ENCODE measurements around the gene ZBTB8OS.
"Not testable (repeated sequence)": the region's sequence is repeated elsewhere in the genome, so short reads cannot be mapped to it uniquely, and the experiment has no call there.

The ZBTB8OS gene

DNA sequence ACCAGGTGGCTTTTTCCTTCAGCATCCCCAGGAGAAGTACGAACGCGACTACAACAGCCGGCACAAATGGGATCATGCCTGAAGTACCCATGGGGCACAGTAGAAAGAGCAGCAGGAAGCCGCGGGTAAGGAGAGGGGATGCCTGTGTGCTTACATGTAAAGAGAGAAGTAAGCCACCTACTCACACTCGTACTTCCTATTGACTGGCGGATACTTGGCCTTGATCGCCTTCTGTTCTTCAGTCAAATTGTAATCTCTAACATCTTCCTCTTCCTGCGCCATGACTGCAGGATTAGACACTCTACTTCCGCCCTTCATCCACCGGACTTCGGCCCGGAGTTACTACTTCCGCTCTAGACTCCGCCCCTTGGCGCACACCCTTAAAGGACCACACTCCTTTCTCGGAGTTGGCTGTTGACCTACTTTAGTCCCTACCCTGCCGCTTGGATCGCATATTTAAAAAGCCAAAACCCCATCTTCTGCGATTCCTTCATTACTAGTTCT lies at the start of gene ZBTB8OS:
Gene ZBTB8OS (minus strand): TSS at position 303 of the 504 bp plus-strand sequence. CDS start 21 bp downstream, at position 282.
- peak; percentile 76 to 98 for DNase-seq

DNA sequence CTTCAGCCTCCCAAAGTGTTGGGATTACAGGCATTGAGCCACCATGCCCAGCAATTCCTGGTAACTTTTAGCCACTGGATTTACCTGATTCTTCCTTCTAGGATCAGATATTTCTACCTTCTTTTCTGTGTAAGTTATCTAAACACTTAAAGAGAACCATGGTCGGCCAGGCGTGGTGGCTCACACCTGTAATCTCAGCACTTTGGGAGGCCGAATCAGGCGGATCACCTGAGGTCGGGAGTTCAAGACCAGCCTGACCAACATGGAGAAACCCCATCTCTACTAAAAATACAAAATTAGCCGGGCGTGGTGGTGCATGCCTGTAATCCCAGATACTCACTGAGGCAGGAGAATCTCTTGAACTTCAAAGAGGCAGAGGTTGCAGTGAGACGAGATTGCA lies 46.6 kb upstream of the ZBTB8OS start:
- not testable (repeated sequence) for DNase-seq

DNA sequence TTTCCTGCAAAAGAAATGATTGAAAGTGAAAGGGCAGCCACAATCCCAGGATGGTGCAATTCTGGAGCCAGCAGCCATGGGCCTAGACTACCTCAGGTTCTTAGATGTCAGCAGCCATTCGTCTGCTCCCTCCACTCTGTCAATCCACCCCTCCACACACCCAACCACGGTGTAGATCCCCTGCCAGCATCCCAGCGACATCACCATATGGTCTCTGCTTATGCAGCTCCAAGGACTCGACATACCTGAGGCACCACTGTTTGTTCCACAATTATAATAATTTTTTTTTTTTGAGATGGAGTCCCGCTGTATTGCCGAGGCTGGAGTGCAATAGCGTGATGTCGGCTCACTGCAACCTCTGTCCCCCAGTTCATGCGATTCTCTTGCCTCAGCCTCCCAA lies 45.7 kb upstream of the ZBTB8OS start:
- DNase-seq, result no peak

DNA sequence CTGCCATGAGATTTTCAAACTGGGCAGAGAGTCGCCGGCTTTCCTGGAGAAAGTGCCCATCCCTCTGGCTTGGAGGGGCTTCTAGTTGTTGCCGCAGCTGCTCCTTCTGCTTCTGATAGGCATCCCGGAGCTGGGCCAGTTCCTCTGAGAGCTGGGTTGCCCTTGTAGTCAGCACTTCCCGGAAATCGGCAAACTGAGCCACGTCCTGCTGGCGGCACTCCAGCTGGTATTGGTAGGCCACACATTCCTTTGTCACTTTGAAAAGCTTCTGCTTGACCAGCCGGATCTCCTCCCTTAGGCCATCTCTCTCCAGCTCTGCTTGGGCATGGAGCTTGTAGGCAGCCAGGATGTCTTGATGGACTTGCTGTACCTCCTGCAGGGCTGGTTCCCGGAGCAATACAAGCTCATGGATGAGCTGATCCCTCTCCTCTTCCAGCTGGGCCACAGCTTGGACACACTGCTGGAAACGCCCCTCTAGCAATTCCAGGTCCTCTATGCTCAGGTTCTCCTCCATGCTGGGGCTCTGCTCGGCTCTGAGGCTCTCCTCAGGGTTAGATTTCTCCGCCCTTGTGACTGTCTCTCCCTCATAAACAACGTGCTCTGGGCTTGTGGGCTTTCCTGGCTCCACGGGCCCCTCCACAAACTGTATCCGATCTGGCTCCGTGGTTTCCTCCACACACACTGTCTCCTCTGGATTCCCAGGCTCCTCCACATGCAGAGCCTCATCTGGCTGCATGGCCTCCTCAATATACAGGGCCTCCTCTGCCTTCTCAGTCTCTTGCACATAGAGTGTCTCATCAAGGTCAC lies 45.0 kb upstream of the ZBTB8OS start:
- DNase-seq, result peak in 1 of 2 donors; percentile 15

DNA sequence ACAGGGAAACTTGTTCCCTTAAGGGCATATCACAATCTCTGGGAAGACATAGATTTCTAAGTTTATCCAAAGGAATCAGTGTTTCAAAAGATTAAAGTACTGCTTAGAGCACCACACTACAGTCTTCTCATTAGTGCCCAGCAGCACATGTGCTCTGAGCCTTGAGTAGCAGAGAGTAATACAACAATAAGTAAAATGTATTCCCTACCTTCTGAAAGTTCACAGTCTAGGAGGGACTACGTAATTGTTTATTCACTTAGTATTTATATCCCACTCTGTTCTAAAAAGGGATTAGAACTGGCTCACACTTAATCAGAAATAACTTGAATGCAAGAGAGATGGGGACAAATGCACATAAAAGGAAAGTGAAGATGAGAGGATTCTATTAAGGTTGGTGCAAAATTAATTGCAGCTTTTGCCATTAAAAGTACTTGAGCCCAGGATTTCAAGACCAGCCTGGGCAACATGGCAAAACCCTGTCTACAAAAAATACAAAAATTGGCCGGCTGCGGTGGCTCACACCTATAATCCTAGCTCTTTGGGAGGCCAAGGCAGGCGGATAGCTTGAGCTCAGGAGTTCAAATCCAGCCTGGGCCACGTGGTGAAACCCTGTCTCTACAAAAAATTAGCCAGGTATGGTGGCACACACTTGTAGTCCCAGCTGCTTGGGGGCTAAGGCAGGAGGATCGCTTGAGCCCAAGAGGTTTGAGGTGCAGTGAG lies 43.3 kb upstream of the ZBTB8OS start:
- no peak for DNase-seq

DNA sequence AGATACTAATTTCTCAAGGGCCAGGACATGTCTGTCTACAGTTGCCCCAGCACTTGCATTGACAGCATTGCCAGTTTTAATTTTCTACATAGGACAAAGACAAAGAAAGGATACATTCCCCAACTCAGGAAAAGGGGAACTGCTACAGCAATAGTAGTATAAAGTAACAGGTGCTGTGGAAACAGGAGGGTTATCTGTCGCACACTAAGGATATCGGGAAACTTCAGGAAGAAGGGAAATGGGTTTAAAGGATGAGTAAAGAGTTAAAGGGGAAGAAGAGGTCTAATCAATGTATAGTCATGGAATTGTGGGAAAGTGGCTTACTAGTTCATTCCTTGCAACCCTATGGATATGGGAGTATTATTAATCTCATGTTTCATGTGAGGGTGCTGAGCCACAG lies 36.0 kb upstream of the ZBTB8OS start:
- no peak for DNase-seq

DNA sequence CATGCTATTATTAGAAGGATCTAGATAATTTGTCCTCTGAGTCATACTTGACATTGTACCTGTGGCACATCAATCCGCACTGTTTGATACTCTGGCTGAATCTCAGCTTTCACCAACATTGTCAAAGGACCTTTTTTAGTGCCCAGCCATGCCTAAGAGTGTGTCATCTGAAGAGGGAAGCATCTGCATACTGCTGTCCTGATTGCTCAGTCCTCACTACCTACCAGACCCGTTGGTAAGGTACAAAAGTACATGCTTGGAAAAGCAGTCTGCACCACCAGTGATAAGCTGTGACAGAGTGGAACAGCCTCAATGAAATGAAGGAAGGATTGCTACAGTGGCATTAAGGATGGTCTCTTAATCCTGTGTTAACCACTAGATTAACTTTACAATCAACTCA lies 35.1 kb upstream of the ZBTB8OS start:
- no peak for DNase-seq

DNA sequence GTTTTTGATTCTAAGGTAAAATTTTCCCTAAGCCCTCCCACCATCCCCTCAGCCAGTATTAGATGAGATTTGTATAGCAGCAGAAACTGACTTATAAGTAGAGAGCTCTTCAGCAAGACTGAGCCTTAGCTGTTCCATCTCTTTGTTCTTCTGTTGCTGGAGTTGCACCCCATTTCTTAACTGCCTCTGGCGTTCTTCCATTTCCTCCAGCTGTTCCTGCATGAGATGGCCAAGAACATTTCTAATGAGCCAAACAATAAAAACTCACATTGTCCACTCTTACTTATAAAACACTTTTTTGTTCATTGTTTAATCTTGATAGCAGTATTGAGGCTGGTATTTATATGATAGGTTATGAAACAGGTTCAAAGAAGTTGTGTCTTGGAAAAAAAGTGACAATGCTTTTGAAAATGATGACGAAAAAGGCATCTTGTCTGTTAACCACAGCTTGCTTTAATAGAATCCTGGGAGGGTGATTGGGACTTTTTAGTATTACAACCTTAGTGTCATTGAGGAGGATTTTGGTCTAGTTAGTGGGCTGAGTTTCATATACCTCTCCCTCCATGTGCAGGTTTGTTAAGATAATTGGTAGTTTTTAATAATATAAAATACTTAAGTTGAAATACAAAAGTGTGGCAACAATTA lies 33.9 kb upstream of the ZBTB8OS start:
- no peak for DNase-seq

DNA sequence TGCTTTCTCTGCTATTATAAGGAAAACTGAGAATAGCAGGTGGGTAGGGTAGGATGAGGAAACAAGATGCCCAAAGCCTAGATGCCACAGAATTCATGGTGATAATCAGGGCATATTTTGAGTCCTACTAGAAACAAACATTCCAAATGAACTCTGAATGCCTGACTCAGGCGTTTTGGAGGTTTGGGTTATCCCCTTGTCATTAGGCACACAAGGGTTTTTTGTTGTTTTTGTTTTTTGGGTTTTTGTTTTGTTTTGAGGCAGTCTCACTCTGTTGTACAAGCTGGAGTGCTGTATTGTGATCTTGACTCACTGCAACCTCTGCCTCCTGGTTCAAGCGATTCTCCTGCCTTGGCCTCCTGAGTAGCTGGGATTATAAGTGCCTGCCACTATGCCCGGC lies 33.0 kb upstream of the ZBTB8OS start:
- DNase-seq, result no peak

DNA sequence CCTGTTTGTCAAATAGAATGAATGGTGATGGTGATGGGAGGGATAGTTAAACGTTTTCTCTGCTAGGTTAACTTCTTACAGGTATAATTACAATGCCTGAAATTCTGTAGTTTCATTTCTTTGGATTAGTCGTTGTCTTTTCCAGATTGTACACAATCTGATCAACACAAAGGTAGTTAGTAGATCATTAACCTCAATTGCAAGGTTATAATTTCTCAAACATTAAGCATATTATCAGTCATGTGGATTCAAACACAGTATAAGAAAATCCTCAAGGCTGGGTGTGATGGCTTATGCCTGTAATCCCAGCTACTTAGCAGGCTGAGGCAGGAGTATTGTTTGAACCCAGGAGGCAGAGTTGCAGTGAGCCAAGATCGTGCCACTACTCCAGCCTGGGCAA lies 31.6 kb upstream of the ZBTB8OS start:
- DNase-seq, result no peak

DNA sequence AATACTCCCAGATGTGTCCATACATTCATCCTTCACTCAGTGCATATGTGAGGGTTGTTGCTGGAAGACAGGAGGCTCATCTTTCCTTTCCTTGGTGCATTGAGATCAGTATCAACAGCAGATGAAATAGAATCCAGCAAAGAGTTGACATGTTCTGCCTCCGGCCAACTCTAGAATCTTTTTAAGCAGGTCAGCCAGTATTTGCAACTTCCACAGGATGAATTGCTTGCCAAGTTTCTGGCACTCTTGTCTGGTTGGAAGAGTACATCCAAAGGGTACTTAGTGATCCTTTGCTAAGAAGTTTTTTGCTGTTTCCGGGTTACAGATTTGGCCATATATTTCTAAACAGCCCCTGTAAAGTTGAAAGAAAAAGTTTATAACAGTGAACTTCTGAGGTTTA lies 31.2 kb upstream of the ZBTB8OS start:
- no peak for DNase-seq

DNA sequence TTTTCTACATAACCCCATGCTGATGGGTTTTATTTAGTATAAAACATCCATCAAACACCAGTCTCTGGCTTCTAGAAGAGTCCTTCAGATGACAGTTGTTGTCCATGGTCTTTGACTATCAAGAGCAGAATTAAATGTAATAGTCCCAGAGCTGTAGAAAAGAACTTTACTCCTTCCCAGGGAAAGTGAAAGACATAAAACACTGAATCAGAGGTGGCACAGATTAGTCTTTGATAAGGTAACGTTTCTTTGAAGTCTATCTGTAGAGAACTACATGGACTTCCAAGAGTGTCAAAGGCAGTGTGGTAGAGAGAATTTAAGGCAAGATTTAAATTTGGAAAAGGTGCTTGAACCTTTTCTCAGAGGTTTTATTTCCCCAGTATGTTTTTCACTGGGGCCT lies 30.3 kb upstream of the ZBTB8OS start:
- no peak for DNase-seq

DNA sequence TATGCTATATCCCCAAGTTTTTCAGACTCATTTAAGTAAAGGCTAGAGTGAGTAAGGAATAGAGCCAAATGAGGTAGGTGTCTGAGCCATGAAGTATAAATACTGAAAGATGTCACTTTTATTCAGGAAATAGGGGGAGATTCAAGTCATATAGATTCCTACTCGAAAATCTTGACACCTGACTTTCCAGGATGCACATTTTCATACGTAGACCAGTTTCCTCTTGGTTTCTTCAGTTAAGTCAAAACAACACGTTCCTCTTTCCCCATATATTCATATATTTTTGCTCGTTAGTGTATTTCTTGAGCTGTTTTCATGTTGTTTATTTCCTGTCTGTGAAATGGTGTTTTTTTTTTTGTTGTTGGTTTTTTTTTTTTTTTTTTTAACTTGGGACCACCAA lies 29.6 kb upstream of the ZBTB8OS start:
- peak in 1 of 2 donors; percentile 20 for DNase-seq

DNA sequence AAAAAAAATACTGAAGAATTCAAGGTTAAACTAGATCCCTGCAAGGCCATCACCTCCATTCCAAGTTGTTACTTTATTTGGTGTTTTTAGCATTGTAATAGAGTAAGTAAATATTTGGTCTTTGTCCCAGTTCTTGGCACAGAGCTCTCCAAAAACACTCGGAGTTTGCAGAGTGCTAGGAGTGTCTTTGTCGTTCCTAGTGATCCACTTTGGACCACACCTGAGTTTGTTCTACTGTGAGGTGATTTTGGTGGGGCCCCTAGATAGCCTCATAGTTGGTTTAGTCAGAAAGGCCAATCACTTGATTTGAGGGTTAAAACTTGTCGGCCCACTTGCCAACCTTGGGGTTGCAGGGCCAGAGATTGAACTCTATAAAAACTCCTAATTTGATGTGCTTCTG lies 26.6 kb upstream of the ZBTB8OS start:
- DNase-seq, result no peak

DNA sequence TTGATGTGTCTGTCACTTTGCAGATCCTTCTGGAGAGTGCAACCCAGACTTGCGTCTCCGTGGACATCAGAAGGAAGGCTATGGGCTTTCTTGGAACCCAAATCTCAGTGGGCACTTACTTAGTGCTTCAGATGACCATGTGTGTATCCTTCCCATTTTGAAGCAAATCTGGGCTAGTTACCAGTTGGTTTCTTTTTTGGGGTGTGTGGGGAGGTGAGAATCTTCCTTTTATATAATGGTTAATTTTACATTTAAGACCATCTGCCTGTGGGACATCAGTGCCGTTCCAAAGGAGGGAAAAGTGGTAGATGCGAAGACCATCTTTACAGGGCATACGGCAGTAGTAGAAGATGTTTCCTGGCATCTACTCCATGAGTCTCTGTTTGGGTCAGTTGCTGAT lies 18.4 kb upstream of the ZBTB8OS start:
- not testable (repeated sequence) for DNase-seq

DNA sequence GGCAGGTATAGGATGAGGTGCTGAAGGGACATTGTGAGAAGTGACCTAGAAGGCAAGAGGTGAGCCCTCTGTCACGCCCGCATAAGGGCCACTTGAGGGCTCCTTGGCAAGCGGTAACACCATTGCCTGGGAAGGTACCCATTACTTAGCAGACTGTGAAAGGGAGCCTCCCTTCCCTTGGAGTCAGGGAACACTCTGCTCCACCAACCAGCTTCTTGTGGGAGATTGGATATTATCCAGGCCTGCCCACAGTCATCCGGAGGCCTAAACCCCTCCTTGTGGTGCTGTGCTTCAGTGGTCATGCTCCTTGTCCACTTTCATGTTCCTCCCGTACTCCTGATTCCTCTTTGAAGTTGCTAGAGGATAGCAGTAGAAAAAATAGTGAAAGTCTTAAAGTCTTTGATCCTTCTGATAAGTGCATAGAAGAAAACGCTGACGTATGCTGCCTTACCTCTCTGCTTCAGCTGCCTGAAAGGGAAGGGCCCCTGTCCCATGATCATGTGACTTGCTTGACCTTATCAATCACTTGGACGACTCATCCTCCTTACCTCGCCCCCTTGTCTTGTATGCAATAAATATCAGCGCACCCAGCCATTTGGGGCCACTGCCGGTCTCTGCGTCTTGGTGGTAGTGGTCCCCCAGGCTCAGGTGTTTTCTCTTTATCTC lies 16.7 kb upstream of the ZBTB8OS start:
- no peak for DNase-seq

DNA sequence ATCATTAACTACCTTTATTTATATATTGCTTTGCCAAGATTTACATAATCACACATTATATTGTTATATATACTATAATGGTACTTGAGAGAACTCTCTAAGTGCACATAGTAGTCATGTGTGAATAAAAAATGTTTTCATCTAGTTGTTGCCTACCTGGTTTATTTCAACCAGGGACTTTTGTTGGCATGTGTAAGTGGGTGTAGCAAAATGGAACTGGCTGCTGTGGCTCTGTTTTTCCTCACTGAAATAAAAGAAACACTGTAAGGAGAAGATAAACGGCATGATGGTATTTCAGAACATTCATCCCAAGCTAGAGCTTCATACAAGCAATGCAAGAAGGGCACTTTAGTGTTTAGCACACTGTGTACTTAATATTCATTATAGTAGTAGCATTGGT lies 15.6 kb upstream of the ZBTB8OS start:
- no peak for DNase-seq

DNA sequence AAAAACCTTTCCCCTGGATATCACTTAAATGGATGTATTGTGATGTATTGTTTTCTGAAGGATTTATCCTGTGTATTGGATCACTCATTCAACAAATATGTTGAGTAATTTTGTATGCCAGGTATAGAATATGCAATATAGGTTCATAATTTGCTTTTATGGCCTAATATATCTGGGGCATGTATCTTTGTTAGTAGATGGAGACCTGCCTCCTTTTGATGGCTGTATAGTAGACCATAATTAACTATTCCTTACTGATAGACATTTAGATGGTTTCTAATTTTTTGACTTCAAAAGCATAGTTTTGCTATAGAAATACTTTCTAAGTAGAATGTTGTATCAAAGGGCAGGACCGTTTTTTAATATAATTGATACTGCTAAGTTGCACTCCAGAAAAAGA lies 9.2 kb upstream of the ZBTB8OS start:
- DNase-seq, result no peak

DNA sequence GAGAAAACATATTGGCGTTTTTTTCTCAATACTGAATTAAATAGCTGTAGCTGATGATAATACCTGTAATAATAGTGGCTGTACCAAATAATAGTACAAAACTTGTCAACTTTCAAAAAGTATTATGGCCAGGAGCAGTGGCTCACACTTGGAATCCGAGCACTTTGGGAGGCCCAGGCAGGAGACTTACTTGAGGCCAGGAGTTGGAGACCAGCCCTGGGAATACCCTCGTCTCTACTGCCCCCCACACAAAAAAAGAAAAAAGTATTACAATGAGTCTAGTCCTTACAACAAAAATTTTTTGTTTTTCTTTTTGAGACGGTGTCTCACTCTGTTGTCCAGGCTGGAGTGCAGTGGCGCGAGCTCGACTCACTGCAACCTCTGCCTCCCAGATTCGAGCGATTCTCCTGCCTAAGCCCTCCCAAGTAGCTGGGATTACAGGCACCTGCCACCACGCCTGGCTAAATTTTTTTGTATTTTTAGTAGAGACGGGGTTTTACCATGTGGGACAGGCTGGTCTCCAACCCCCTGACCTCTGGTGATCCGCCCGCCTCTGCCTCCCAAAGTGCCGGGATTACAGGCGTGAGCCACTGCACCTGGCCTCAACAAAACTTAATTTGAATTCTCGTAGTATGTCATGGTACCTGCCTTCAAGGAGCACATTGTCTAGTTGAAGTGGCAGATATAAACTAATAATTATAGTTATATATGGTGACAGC lies 2.1 kb upstream of the ZBTB8OS start:
- no peak for DNase-seq

DNA sequence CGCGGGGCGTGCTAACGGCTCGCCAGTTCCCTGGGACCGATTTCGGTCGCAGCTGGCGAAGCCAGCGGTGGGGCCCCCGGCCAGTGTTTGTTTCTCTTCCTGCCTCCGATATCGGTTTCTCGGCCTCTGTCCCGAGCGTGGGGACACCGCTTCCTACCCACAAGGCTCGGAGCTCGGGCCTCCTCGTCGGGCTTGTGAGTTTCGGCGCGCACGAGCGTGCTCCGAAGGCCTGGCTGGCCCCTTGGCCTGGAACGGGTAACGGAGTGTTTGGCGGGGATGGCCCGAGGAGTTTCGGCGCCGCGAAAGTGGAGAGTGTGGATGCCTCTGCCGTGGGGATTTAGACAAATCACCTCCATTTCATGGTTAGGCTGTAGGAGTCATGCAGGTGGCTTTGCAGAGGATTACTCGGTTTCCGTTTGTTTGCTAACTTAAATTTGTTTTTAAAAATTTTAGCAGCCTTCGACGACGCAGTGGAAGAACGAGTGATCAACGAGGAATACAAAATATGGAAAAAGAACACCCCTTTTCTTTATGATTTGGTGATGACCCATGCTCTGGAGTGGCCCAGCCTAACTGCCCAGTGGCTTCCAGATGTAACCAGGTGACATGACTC lies 1.2 kb upstream of the ZBTB8OS start:
- DNase-seq, result no peak

DNA sequence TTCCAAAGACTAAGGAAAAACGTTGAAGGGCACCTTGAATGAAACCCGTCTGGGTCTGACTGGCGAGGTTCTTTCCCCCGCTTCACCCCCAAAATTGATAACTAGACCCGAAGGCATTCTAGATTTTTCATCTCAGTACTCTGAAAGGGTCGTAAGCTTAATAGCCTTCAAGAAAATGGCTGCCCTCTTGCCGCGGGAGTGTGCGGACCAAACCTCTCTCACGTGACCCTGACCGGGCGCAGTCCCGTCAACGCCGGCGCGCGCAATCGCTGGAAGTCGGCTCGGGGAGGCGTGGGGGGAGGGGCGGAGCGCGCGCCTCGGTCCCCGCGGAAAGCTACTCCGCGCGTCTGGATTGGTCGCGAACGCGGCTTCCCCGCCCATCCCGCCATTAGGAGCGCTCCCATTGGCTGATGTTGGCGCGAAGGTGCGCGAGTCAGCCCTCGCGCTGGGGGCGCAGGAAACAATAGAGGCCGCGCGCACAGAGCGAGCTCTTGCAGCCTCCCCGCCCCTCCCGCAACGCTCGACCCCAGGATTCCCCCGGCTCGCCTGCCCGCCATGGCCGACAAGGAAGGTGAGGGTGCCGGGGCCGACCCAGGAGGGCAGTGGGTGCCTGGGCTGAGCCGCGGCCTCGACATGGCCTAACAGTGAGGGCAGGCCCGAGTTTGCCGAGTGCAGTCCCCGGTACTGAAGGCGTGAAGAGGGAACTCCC lies 556 bp upstream of the ZBTB8OS start, which contains the start of gene RBBP4:
Gene RBBP4 (plus strand): TSS at position 457 of the 709 bp plus-strand sequence. CDS start 99 bp downstream, at position 556.
- peak; percentile 89 to 91 for DNase-seq

All from bone marrow (tissue), 2 donors.